ENCODE measurements around the gene SPA17.

SPA17 gene

GRCh38 chr11:124719534-124719933 is 45.8 kb downstream of the SPA17 start:
- in situ Hi-C loops (cut with HindIII; ENCODE audit: low sequenced_read_pairs): no loop called here

GRCh38 chr11:124722176-124722575 is 48.5 kb downstream of the SPA17 start:
- in situ Hi-C loops (cut with HindIII; ENCODE audit: low sequenced_read_pairs): no loop called here

- in situ Hi-C loops (cut with HindIII; ENCODE audit: low sequenced_read_pairs): no loop called here
Observed at GRCh38 chr11:124724979-124725718, 51.4 kb downstream of the SPA17 start.

GRCh38 chr11:124725719-124726105 is 52.0 kb downstream of the SPA17 start:
- in situ Hi-C loops (cut with HindIII; ENCODE audit: low sequenced_read_pairs): no loop called here

- in situ Hi-C loops (cut with HindIII; ENCODE audit: low sequenced_read_pairs): no loop called here
Observed at GRCh38 chr11:124727474-124727873, 53.8 kb downstream of the SPA17 start.

GRCh38 chr11:124728134-124728533 is 54.4 kb downstream of the SPA17 start:
- in situ Hi-C loops (cut with HindIII; ENCODE audit: low sequenced_read_pairs): no loop called here

GRCh38 chr11:124729571-124729970 is 55.9 kb downstream of the SPA17 start:
- in situ Hi-C loops (cut with HindIII; ENCODE audit: low sequenced_read_pairs): no loop called here

GRCh38 chr11:124732230-124732629 is 58.5 kb downstream of the SPA17 start:
- in situ Hi-C loops (cut with HindIII; ENCODE audit: low sequenced_read_pairs): no loop called here

GRCh38 chr11:124736736-124737135 is 63.0 kb downstream of the SPA17 start:
- in situ Hi-C loops (cut with HindIII; ENCODE audit: low sequenced_read_pairs): no loop called here

- in situ Hi-C loops (cut with HindIII; ENCODE audit: low sequenced_read_pairs): no loop called here
Observed at GRCh38 chr11:124737638-124738305, 64.1 kb downstream of the SPA17 start.

- in situ Hi-C loops (cut with HindIII; ENCODE audit: low sequenced_read_pairs): no loop called here
Observed at GRCh38 chr11:124738713-124739478, 65.2 kb downstream of the SPA17 start.

- in situ Hi-C loops (cut with HindIII; ENCODE audit: low sequenced_read_pairs): no loop called here
Observed at GRCh38 chr11:124739479-124740276, 66.0 kb downstream of the SPA17 start, which contains the start of gene NRGN. NRGN (plus strand) TSS chr11:124739942; CDS start chr11:124740085, 143 bp downstream.

- in situ Hi-C loops (cut with HindIII; ENCODE audit: low sequenced_read_pairs): no loop called here
Observed at GRCh38 chr11:124740277-124740882, 66.7 kb downstream of the SPA17 start.

GRCh38 chr11:124742555-124742954 is 68.9 kb downstream of the SPA17 start:
- in situ Hi-C loops (cut with HindIII; ENCODE audit: low sequenced_read_pairs): no loop called here

- in situ Hi-C loops (cut with HindIII; ENCODE audit: low sequenced_read_pairs): no loop called here
Observed at GRCh38 chr11:124743050-124743449, 69.3 kb downstream of the SPA17 start.

- in situ Hi-C loops (cut with HindIII; ENCODE audit: low sequenced_read_pairs): no loop called here
Observed at GRCh38 chr11:124745270-124745834, 71.6 kb downstream of the SPA17 start.

- in situ Hi-C loops (cut with HindIII; ENCODE audit: low sequenced_read_pairs): no loop called here
Observed at GRCh38 chr11:124745835-124746620, 72.3 kb downstream of the SPA17 start.

- in situ Hi-C loops (cut with HindIII; ENCODE audit: low sequenced_read_pairs): no loop called here
Observed at GRCh38 chr11:124746621-124747243, 73.0 kb downstream of the SPA17 start.
